HG03378 (cell line): ENCODE measurements around the gene CACNA1B.
"Not testable (repeated sequence)": the region's sequence is repeated elsewhere in the genome, so short reads cannot be mapped to it uniquely, and the experiment has no call there.

Experiments used
- ATAC-seq: cut with Tn5 transposase; IDR thresholded peaks from one replicate; pipeline ENCODE4 v1.9.1; 2021; ENCODE audit warnings: mild to moderate bottlenecking, moderate library complexity; ENCODE audit not compliant: unreplicated experiment

CACNA1B gene

GRCh38 chr9:138010861-138011260, 133.3 kb downstream of the CACNA1B start:
- ATAC-seq: no peak

GRCh38 chr9:138011951-138012500, 134.4 kb downstream of the CACNA1B start:
- ATAC-seq: no peak

- no peak for ATAC-seq
Observed at GRCh38 chr9:138013273-138013672, 135.7 kb downstream of the CACNA1B start.

GRCh38 chr9:138013836-138014562, 136.4 kb downstream of the CACNA1B start:
- no peak for ATAC-seq

GRCh38 chr9:138014563-138014945, 137.0 kb downstream of the CACNA1B start:
- ATAC-seq: no peak

- ATAC-seq: no peak
Observed at GRCh38 chr9:138015021-138015829, 137.6 kb downstream of the CACNA1B start.

- ATAC-seq: no peak
Observed at GRCh38 chr9:138016406-138017187, 139.0 kb downstream of the CACNA1B start.

GRCh38 chr9:138017200-138017599, 139.6 kb downstream of the CACNA1B start:
- ATAC-seq: no peak

GRCh38 chr9:138019514-138019913, 141.9 kb downstream of the CACNA1B start:
- ATAC-seq: not testable (repeated sequence)

- no peak for ATAC-seq
Observed at GRCh38 chr9:138020120-138020794, 142.7 kb downstream of the CACNA1B start.

GRCh38 chr9:138020795-138021182, 143.2 kb downstream of the CACNA1B start:
- no peak for ATAC-seq

- ATAC-seq: no peak
Observed at GRCh38 chr9:138021251-138022056, 143.9 kb downstream of the CACNA1B start.

- ATAC-seq: no peak
Observed at GRCh38 chr9:138022121-138022741, 144.6 kb downstream of the CACNA1B start.

GRCh38 chr9:138022756-138023393, 145.3 kb downstream of the CACNA1B start:
- ATAC-seq: no peak

GRCh38 chr9:138023394-138024124, 146.0 kb downstream of the CACNA1B start:
- ATAC-seq: no peak

GRCh38 chr9:138024131-138024530, 146.5 kb downstream of the CACNA1B start:
- ATAC-seq: no peak

- ATAC-seq: no peak
Observed at GRCh38 chr9:138024831-138025291, 147.3 kb downstream of the CACNA1B start.

- no peak for ATAC-seq
Observed at GRCh38 chr9:138025417-138025816, 147.8 kb downstream of the CACNA1B start.
